ENCODE results near the gene SNAPC2.

Gene SNAPC2

DNA sequence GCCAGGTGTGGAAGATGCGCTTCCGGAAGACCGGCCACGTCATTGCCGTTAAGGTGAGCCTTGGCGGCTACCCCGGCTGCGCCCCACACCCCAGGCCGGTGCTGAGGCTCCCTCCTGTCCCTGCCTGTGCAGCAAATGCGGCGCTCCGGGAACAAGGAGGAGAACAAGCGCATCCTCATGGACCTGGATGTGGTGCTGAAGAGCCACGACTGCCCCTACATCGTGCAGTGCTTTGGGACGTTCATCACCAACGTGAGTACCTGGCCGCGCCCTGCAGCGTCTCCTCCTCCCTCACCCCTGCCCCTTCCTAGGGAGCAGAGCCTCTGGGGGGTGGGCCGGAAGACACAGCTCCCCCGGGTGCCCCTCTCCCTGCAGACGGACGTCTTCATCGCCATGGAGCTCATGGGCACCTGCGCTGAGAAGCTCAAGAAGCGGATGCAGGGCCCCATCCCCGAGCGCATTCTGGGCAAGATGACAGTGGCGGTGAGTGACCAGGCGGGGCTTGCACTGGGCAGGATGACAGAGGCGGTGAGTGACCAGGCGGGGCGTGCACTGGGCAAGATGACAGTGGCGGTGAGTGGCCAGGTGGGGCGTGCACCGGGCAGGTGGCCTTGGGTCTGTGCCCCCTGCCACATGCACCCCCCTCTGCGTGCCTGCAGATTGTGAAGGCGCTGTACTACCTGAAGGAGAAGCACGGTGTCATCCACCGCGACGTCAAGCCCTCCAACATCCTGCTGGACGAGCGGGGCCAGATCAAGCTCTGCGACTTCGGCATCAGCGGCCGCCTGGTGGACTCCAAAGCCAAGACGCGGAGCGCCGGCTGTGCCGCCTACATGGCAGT is 9.6 kb upstream of the SNAPC2 start:
- DNase-seq (ENCODE audit: low spot score) = no peak
- in situ Hi-C loops (cut with MboI; ENCODE audit: low sequenced_read_pairs, unreplicated experiment) = no loop called here
- TF ChIP-seq, protein P1, sequence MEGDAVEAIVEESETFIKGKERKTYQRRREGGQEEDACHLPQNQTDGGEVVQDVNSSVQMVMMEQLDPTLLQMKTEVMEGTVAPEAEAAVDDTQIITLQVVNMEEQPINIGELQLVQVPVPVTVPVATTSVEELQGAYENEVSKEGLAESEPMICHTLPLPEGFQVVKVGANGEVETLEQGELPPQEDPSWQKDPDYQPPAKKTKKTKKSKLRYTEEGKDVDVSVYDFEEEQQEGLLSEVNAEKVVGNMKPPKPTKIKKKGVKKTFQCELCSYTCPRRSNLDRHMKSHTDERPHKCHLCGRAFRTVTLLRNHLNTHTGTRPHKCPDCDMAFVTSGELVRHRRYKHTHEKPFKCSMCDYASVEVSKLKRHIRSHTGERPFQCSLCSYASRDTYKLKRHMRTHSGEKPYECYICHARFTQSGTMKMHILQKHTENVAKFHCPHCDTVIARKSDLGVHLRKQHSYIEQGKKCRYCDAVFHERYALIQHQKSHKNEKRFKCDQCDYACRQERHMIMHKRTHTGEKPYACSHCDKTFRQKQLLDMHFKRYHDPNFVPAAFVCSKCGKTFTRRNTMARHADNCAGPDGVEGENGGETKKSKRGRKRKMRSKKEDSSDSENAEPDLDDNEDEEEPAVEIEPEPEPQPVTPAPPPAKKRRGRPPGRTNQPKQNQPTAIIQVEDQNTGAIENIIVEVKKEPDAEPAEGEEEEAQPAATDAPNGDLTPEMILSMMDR (IDR thresholded peaks at IDR 0.05; ENCODE audit: borderline replicate concordance, control extremely low read depth, extremely low read depth, insufficient read depth, missing control alignments) = no peak

DNA sequence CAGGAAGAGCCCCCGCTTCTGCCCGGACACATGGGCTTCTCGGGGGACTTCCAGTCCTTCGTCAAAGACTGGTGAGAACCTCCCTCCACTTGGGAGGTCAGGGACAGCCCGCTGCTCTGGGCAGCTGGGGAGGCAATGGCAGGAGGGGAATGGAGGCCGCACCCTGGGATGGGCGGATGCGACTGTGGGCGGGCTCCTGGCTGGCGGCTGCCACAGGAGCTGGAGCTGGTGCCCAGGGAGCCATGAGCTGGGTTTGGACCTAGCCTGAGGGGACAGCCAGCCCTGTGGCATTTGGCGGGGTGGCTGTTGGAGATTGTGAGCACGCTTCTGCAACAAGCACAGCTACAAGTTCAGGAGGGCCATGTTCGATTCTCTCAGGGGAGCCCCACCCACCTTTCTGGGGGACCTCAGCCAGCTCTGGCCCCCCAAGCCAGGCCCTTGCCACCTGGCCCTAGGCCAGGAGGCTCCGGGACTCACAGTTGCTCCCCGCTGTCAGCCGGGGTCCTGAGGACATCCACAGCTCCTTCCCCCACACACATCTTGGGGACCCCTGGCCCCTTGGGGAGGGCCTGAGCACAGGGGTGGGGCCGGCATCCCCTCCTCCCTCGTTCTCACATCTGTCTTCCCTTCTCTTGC is 8.5 kb upstream of the SNAPC2 start:
- DNase-seq (ENCODE audit: low spot score) = no peak
- in situ Hi-C loops (cut with MboI; ENCODE audit: low sequenced_read_pairs, unreplicated experiment) = no loop called here
- TF ChIP-seq, protein P1 (IDR thresholded peaks at IDR 0.05; ENCODE audit: borderline replicate concordance, control extremely low read depth, extremely low read depth, insufficient read depth, missing control alignments) = no peak

DNA sequence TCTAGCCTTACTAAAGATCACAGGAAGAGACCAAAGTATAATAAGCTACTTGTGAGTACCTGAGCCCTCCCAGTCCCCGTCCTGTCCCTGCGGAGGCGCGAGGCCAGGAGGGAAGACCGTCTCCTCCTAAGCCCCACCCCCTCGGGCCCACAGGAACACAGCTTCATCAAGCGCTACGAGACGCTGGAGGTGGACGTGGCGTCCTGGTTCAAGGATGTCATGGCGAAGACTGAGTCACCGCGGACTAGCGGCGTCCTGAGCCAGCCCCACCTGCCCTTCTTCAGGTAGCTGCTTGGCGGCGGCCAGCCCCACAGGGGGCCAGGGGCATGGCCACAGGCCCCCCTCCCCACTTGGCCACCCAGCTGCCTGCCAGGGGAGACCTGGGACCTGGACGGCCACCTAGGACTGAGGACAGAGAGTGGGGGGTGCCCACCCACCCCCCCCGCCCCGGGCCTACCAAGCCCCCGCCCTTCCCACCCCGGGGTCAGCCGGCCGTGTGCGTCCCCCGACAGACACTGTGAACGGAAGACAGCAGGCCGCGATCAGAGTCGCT is 7.9 kb upstream of the SNAPC2 start:
- no peak for DNase-seq (ENCODE audit: low spot score)
- TF ChIP-seq, protein P1 (IDR thresholded peaks at IDR 0.05; ENCODE audit: borderline replicate concordance, control extremely low read depth, extremely low read depth, insufficient read depth, missing control alignments) = no peak
- in situ Hi-C loops (cut with MboI; ENCODE audit: low sequenced_read_pairs, unreplicated experiment) = no loop called here

DNA sequence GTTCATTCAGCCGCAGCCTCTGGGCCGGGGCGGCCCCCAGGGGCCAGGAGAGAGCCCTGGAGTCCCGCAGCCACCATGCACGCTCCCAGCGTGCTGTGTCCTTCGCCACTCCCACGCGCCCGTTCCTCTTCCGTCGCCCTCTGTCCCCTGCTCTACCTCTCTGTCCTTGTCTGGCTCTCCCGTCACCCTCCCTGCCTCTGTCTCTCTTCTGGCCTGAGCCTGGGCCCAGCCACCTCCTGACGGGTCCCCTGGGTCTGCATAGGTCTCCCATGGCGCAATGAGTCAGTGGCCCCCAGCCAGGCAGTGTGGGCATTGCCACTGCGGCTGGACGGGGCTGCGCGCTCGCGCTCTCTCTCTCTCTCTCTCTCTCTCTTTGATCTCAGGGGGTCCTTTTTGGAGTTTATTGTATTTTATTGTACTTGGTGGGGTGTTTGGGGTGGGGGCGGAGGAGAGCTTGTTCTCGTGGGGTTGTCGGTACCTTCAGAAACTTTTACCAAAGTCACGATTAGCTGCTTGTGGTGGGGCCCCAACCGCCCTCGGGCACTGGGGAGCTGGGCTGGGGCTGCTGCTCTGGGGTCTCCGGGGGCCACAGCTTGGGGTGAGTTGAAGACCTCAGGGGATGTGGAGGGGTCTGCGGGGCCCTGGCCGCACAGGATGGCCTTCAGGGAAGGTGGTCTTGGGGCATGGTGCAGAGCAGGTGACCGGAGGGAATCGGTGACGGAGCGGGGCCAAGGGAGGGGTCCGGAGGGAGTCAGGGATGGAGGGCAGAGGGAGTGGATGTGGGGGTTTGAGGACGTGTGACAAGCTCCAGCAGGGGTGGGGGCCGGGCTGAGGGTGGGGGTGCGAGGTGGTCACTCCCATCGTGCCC is 7.2 kb upstream of the SNAPC2 start:
- TF ChIP-seq, protein P1 (IDR thresholded peaks at IDR 0.05; ENCODE audit: borderline replicate concordance, control extremely low read depth, extremely low read depth, insufficient read depth, missing control alignments) = no peak
- DNase-seq (ENCODE audit: low spot score) = no peak
- in situ Hi-C loops (cut with MboI; ENCODE audit: low sequenced_read_pairs, unreplicated experiment) = no loop called here

DNA sequence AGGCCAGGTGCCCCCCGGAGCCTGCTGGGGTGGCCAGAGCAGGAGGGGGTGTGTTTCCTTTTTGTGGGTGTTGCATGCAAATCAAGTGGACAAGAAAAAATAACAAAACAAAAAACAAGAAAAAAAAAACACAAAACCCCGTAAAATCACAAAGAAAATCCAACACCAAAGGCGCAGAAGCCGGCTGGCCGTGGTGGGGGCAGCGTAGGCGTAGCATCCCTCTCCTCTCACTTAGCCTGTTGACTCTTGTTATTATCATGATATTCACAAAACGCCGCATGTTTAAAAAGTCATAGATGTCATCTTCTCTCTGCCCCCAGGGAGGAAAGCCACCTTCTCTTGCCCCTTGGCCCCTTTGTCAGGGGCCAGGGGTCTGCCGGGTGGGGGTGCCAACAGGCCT is 6.5 kb upstream of the SNAPC2 start:
- TF ChIP-seq, protein P1 (IDR thresholded peaks at IDR 0.05; ENCODE audit: borderline replicate concordance, control extremely low read depth, extremely low read depth, insufficient read depth, missing control alignments) = no peak
- in situ Hi-C loops (cut with MboI; ENCODE audit: low sequenced_read_pairs, unreplicated experiment) = no loop called here
- DNase-seq (ENCODE audit: low spot score) = no peak

DNA sequence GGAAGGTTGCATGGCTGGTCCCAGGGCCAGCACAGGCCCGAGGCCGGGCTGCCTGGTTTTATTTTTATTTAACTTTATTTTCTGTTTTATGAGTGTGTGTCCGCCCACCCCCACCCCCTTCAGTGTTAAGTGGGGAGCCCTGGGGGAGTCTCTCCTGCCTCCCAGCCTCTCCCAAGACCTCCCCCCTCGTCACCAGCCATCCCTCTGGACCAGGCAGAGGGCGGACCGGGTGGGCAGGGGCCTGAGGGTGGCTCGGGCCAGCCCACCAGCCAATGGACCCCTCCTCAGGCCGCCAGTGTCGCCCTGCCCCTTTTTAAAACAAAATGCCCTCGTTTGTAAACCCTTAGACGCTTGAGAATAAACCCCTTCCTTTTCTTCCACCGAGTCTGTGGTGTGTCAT is 6.0 kb upstream of the SNAPC2 start:
- DNase-seq (ENCODE audit: low spot score) = no peak
- in situ Hi-C loops (cut with MboI; ENCODE audit: low sequenced_read_pairs, unreplicated experiment) = no loop called here
- TF ChIP-seq, protein P1 (IDR thresholded peaks at IDR 0.05; ENCODE audit: borderline replicate concordance, control extremely low read depth, extremely low read depth, insufficient read depth, missing control alignments) = no peak
